GM21786 (cell line): Measurements from ENCODE around the gene EDAR.

Source experiments
- ATAC-seq: cut with Tn5 transposase; IDR thresholded peaks from one replicate; pipeline ENCODE4 v1.9.1; 2021; ENCODE audit not compliant: unreplicated experiment

EDAR gene

GRCh38 chr2:108988796-108989713 is at the start of gene EDAR:
Gene EDAR (minus strand): TSS chr2:108989220. CDS start chr2:108931014, 58,206 bp downstream.
- no peak for ATAC-seq

GRCh38 chr2:109033171-109033570 is 44.2 kb upstream of the EDAR start:
- no peak for ATAC-seq

DNA sequence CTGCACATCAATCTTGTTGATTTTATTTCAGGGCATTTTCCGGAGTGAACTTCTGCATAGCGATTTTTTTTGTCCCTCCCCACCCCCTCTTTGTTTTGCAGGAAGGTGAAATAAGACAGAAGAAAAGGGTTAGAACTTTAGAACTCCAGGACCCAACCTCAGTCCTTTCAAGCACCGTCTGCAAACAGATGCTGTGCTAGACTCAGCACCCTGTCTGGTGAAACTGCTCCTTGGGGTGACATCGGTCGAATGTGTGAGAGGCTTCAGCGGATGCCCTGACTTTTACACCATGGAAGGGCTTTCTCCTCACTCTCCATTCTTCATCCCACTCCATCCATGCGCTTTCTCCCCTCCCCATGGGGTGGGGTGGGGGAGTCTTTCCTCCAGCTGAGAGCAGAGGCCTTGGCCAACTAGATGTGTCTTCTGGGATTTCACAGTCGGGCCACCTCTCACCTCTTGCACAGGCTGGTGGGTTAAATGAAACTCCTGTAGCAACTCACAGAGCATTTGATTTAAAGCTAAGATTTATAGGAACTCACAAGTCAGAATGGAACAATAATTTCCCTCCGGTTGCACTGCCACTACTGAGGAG is 43.3 kb upstream of the EDAR start:
- ATAC-seq: no peak

- ATAC-seq: no peak
Measured at GRCh38 chr2:109031476-109032228, 42.6 kb upstream of the EDAR start.

GRCh38 chr2:109030870-109031475 is 42.0 kb upstream of the EDAR start:
- ATAC-seq: no peak

GRCh38 chr2:109029490-109030201 is 40.6 kb upstream of the EDAR start:
- no peak for ATAC-seq

- no peak for ATAC-seq
Measured at GRCh38 chr2:109028738-109029489, 39.9 kb upstream of the EDAR start.

GRCh38 chr2:109028277-109028676 is 39.3 kb upstream of the EDAR start:
- no peak for ATAC-seq

- no peak for ATAC-seq
Measured at GRCh38 chr2:109027702-109028101, 38.7 kb upstream of the EDAR start.

DNA sequence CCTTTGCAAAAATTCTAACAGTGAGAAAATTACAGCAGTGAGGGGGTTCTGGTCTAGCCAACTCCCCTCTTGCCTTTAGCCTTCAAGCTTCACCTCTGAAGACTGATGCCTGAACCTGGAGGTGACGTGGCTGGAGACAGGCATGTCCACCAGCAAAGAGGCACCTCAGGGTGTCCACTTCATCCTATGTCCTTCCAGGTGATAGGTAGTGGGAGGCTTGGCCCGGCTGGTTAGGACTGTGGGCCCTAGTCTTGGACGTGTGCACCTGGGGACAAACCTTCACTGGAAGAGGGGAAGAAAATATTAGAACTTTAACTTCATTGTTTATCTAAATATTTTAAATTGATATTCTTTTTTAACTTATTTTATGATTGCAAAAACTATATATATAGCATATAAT is 35.5 kb upstream of the EDAR start:
- ATAC-seq: no peak

- ATAC-seq: no peak
Measured at GRCh38 chr2:109021895-109022300, 32.9 kb upstream of the EDAR start.

DNA sequence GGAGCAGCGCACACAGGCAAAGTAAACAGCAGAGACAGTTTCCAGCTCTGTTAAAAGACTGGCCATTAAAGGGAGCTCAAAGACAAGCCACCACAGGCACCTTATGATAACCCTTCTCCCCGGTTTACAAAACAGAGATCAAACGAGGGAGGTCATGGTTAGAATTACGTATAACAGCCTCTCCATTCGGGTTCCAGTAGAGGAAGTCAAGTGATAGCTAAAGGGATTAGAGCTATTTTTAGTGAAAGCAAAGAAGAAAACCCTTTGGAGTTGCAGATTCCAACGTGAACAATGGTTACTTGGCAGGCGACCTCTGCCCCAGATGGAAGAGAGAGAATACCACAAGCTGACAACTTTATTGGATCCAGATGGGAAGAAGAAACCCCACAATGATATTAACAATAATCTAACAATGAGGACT is 31.2 kb upstream of the EDAR start:
- ATAC-seq: no peak

DNA sequence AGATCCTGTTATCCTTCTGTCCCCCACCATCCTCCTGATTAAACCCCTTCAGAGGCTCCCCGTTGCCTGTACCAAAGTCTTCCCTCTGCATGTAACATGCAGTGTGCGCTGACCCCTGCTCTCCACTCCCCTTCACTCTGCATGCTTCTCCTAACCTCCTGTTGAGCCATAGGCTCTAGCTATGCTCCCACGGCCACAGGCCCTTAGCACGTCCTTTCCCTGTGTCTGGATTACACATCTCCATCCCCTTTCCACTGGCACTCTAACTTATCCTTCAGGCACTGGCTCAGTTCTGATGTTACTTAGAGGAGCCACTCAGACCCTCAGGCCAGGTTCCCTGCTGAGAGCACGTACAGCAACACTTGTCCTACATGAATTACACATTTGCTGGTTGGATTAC is 29.4 kb upstream of the EDAR start:
- no peak for ATAC-seq

- ATAC-seq: no peak
Measured at GRCh38 chr2:109017017-109017416, 28.0 kb upstream of the EDAR start.

- ATAC-seq: no peak
Measured at GRCh38 chr2:109016376-109016775, 27.4 kb upstream of the EDAR start.

GRCh38 chr2:109014476-109014875 is 25.5 kb upstream of the EDAR start:
- ATAC-seq: no peak

- no peak for ATAC-seq
Measured at GRCh38 chr2:109013051-109013450, 24.0 kb upstream of the EDAR start.

DNA sequence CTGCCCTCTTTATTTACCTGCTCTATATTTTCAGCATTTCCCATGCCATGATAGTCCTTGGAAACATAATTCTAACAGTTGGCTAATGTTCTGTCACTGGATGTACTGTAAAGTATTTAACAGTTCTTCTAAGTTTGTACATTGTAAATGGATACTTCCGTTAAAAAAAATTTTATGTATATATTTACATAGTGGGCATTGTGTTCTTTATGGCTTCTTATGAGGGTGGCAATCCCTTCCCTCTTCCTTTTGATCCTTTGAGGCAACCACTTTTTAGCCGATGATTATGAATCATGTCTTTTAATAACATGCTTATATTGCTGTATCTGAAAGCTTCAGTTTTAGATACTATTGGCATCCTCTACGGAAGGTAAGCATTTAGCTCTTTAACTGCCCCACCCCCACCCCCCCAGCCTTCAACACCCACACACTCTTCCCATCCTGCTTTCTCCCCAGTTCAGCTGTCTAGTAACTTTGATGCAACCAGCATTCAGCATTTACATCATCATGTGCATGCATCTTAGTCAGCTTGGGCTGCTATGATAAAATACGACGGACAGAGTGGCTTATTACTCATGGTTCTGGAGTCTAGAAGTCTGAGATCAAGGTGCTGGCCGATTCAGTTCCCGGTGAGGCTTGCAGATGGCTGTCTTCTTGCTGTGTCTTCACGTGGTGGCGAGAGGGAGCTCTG is 21.0 kb upstream of the EDAR start:
- no peak for ATAC-seq

DNA sequence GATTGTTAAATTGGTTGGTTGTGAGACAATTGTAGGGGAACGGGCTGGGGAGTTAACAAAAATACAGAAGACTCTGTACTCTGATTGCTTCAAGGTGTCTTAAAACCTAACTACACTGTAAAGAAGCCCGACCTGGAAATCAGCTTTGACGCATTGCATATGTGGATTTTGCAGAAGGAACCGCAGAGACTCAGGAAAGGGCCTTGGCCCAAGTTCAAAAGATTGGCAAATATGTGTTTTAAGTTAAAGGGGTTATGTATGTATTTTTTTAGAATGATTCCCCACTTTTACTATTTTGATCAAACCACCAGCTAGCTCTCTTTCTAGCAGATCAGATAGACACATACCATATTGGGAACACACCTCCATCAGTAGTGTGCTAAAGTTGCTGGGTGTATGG is 18.0 kb upstream of the EDAR start:
- no peak for ATAC-seq
